Thyroid gland (tissue), 4 donors: Measurements from ENCODE around the gene MYL3.

Experiments
- POLR2A ChIP-seq, 2 donors: fragments of 450-650 bp; IDR thresholded peaks; one replicate each; pipeline ENCODE4 v1.6.1; 2017; ENCODE audit warnings: antibody characterized with exemption in 2 of 2, mild to moderate bottlenecking in 2 of 2, moderate library complexity in 1 of 2
- TF ChIP-seq, protein P1 (sequence below), 6 experiments: fragments of 200-600 bp in 3 of 6; fragments of 450-650 bp in 3 of 6; sonication (generic) in 3 of 6; IDR thresholded peaks; one replicate each; pipeline ENCODE4 v1.5.1; 2016 to 2019; ENCODE audit warnings: antibody characterized with exemption in 6 of 6, mild to moderate bottlenecking in 2 of 6, inconsistent platforms in 1 of 6, moderate library complexity in 1 of 6

DNA sequence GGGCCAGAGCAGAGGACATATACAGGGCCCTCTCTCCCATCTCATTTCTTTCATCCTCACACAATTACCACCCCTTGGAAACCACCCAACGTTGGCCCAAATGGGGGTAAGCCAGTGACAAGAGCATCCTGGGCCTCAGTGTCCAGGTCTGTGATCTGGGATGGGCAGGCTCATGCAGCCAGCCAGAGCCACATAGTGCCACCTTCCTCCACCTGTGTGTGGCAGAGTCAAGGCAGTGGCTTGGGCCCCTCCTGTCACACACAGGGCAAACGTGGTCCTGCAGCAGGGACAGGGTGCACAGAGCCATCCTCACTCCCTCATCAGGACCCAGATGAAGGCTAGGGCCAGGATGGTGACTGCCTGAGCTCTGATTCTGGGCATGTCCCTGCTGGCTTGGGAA, 2.3 kb upstream of the MYL3 start:
- TF ChIP-seq, protein P1, sequence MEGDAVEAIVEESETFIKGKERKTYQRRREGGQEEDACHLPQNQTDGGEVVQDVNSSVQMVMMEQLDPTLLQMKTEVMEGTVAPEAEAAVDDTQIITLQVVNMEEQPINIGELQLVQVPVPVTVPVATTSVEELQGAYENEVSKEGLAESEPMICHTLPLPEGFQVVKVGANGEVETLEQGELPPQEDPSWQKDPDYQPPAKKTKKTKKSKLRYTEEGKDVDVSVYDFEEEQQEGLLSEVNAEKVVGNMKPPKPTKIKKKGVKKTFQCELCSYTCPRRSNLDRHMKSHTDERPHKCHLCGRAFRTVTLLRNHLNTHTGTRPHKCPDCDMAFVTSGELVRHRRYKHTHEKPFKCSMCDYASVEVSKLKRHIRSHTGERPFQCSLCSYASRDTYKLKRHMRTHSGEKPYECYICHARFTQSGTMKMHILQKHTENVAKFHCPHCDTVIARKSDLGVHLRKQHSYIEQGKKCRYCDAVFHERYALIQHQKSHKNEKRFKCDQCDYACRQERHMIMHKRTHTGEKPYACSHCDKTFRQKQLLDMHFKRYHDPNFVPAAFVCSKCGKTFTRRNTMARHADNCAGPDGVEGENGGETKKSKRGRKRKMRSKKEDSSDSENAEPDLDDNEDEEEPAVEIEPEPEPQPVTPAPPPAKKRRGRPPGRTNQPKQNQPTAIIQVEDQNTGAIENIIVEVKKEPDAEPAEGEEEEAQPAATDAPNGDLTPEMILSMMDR (IDR thresholded peaks at IDR 0.05): no peak
- TF ChIP-seq POLR2A (IDR thresholded peaks at IDR 0.05): no peak
